Stimulated activated CD4-positive, alpha-beta T cell treated with anti-CD3 and anti-CD28 coated beads, Interleukin-12 subunit alpha, Interleukin-12 subunit beta, amount 100 ng/mL, for 24 hours (primary cell): ENCODE data around the gene CAPZA1.

Experiments used
- DNase-seq, 2 experiments: peaks; one replicate each; pipeline ENCODE4 v3.0.0-alpha.2; 2020; ENCODE audit warnings: low read depth in 2 of 2

CAPZA1 gene

GRCh38 chr1:112714313-112715263, 95.0 kb downstream of the CAPZA1 start:
- no peak for DNase-seq

DNA sequence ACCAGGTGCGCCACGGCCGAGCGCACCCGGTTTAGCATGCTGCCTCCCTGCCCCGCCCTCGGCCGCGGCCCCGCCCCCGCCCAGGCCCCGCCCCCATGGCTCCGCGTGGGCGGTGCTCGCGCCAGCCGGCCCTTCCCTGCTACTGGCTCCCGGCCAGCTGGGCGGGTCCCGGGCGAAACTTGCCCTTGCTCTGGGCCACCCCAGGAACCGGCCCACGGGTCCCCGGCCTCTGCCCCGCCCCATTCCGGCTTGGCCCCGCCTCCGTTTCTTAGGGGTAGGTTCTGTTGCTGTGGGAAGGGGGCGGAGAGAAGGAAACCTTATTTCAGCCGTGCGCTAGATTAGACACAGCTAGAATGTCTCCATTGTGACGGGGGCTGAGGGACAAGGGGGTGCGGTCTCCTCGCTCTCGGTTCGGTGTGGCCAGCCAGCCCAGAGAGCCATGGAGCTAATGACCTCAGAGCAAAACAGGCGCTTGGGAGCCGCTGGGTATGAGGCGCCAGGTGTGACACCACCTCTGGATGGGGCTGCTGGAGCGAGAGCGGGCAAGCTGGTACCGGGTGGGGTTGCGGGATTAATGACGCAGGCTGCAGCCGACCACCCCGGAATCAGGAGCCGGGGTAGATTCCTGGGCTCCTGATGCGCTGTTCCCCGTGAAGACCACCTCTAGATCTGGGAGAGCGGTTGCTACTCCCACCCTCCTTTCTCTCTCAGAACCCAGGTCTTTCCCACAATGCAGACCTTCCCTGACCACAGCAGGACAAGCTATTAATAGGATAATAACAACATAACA, 95.8 kb downstream of the CAPZA1 start, which contains the start of gene PPM1J:
Gene PPM1J, minus strand, starts transcription at position 69 of the 790 bp plus-strand sequence. Its CDS starts 31 bp downstream, at position 38.
- DNase-seq, result peak; percentile 76 to 97

- DNase-seq, result peak; percentile 67 to 80
Observed at GRCh38 chr1:112716133-112716720, 96.6 kb downstream of the CAPZA1 start.

- DNase-seq, result no peak
Observed at GRCh38 chr1:112717263-112717873, 97.7 kb downstream of the CAPZA1 start.

GRCh38 chr1:112718691-112719418, 99.2 kb downstream of the CAPZA1 start:
- peak; percentile 52 to 76 for DNase-seq

- DNase-seq, result no peak
Observed at GRCh38 chr1:112719706-112720105, 100.1 kb downstream of the CAPZA1 start.

- no peak for DNase-seq
Observed at GRCh38 chr1:112720800-112721199, 101.2 kb downstream of the CAPZA1 start.
